Measurements from ENCODE around the gene SMCHD1. TPM values are rescaled to one million over a fixed set of nuclear protein-coding genes. Genes with fewer than 3 reads are reported as not detected.
"Not testable (repeated sequence)": the region's sequence is repeated elsewhere in the genome, so short reads cannot be mapped to it uniquely, and the experiment has no call there.

Gene SMCHD1
- total and polyA plus RNA-seq, 2 donors = 20.7 to 349 TPM

- no peak for DNase-seq (ENCODE audit: extremely low spot score)
- Histone ChIP-seq H3K36me3 (ENCODE audit: insufficient read depth) (no peaks in the 10 kb centered on the region), H3K4me3 (ENCODE audit: low read depth, low read length) (no peak overlapping the region), H3K27ac (ENCODE audit: low read depth) (no peak overlapping the region), H3K4me1 (ENCODE audit: insufficient read depth) (no peaks in the 10 kb centered on the region)
- WGBS = 95% methylated on average over 1 of the region's 1 CpG
Measured at GRCh38 chr18:2644535-2644934, 11.0 kb upstream of the SMCHD1 start.

- Histone ChIP-seq H3K4me1 (ENCODE audit: insufficient read depth) (no peaks in the 10 kb centered on the region), H3K4me3 (ENCODE audit: low read depth, low read length) (no peak overlapping the region), H3K27ac (ENCODE audit: low read depth) (no peak overlapping the region), H3K36me3 (ENCODE audit: insufficient read depth) (no peaks in the 10 kb centered on the region)
- WGBS = 78% methylated on average over 1 of the region's 1 CpG
- DNase-seq (ENCODE audit: extremely low spot score) = no peak
Measured at GRCh38 chr18:2651981-2652380, 3.5 kb upstream of the SMCHD1 start.

GRCh38 chr18:2653467-2653866 lies 2.1 kb upstream of the SMCHD1 start:
- no peak overlapping the region for H3K4me3 ChIP-seq (ENCODE audit: low read depth, low read length)
- H3K36me3 ChIP-seq (ENCODE audit: insufficient read depth) = no peaks in the 10 kb centered on the region
- H3K4me1 ChIP-seq (ENCODE audit: insufficient read depth) = no peaks in the 10 kb centered on the region
- no peak for DNase-seq (ENCODE audit: extremely low spot score)
- 78% methylated on average over 4 of the region's 4 CpGs for WGBS
- H3K27ac ChIP-seq (ENCODE audit: low read depth) = no peak overlapping the region

GRCh38 chr18:2654169-2654927 lies 1.2 kb upstream of the SMCHD1 start:
- no peaks in the 10 kb centered on the region for H3K36me3 ChIP-seq (ENCODE audit: insufficient read depth)
- no peaks in the 10 kb centered on the region for H3K4me1 ChIP-seq (ENCODE audit: insufficient read depth)
- H3K4me3 ChIP-seq (ENCODE audit: low read depth, low read length) = peak overlapping the region; percentile 97
- DNase-seq (ENCODE audit: extremely low spot score) = peak; percentile 13
- 46% methylated on average over 13 of the region's 13 CpGs for WGBS
- H3K27ac ChIP-seq (ENCODE audit: low read depth) = no peak overlapping the region

- no peaks in the 10 kb centered on the region for H3K36me3 ChIP-seq (ENCODE audit: insufficient read depth)
- peak overlapping the region; percentile 97 for H3K27ac ChIP-seq (ENCODE audit: low read depth)
- no peak for DNase-seq (ENCODE audit: extremely low spot score)
- H3K4me1 ChIP-seq (ENCODE audit: insufficient read depth) = no peaks in the 10 kb centered on the region
- peak overlapping the region; percentile 97 for H3K4me3 ChIP-seq (ENCODE audit: low read depth, low read length)
- under 1% methylated on average over 22 of the region's 22 CpGs for WGBS
Measured at GRCh38 chr18:2654928-2655177, 673 bp upstream of the SMCHD1 start.

GRCh38 chr18:2655954-2656236 lies 369 bp downstream of the SMCHD1 start:
- H3K27ac ChIP-seq (ENCODE audit: low read depth) = peak overlapping the region; percentile 96
- H3K4me3 ChIP-seq (ENCODE audit: low read depth, low read length) = peak overlapping the region; percentile 97
- H3K36me3 ChIP-seq (ENCODE audit: insufficient read depth) = no peaks in the 10 kb centered on the region
- no peaks in the 10 kb centered on the region for H3K4me1 ChIP-seq (ENCODE audit: insufficient read depth)
- DNase-seq (ENCODE audit: extremely low spot score) = no peak
- WGBS = under 1% methylated on average over 37 of the region's 37 CpGs

- Histone ChIP-seq H3K4me3 (ENCODE audit: low read depth, low read length) (peak overlapping the region; percentile 97), H3K36me3 (ENCODE audit: insufficient read depth) (no peaks in the 10 kb centered on the region), H3K27ac (ENCODE audit: low read depth) (peak overlapping the region; percentile 96), H3K4me1 (ENCODE audit: insufficient read depth) (no peaks in the 10 kb centered on the region)
- WGBS = under 1% methylated on average over 49 of the region's 49 CpGs
- no peak for DNase-seq (ENCODE audit: extremely low spot score)
Measured at GRCh38 chr18:2656237-2656980, 883 bp downstream of the SMCHD1 start.

- H3K36me3 ChIP-seq (ENCODE audit: insufficient read depth) = no peaks in the 10 kb centered on the region
- 3% methylated on average over 12 of the region's 12 CpGs for WGBS
- no peak for DNase-seq (ENCODE audit: extremely low spot score)
- H3K4me1 ChIP-seq (ENCODE audit: insufficient read depth) = no peaks in the 10 kb centered on the region
- H3K4me3 ChIP-seq (ENCODE audit: low read depth, low read length) = peak overlapping the region; percentile 97
- peak overlapping the region; percentile 54 for H3K27ac ChIP-seq (ENCODE audit: low read depth)
Measured at GRCh38 chr18:2656981-2657512, 1.5 kb downstream of the SMCHD1 start.

GRCh38 chr18:2657788-2658458 lies 2.4 kb downstream of the SMCHD1 start:
- Histone ChIP-seq H3K36me3 (ENCODE audit: insufficient read depth) (no peaks in the 10 kb centered on the region), H3K4me3 (ENCODE audit: low read depth, low read length) (peak overlapping the region; percentile 35), H3K27ac (ENCODE audit: low read depth) (peak overlapping the region; percentile 59), H3K4me1 (ENCODE audit: insufficient read depth) (no peaks in the 10 kb centered on the region)
- peak; percentile 42 for DNase-seq (ENCODE audit: extremely low spot score)
- 30% methylated on average over 12 of the region's 12 CpGs for WGBS

- not testable (repeated sequence) for H3K4me3 ChIP-seq (ENCODE audit: low read depth, low read length); H3K4me1 ChIP-seq (ENCODE audit: insufficient read depth); H3K36me3 ChIP-seq (ENCODE audit: insufficient read depth); DNase-seq (ENCODE audit: extremely low spot score); H3K27ac ChIP-seq (ENCODE audit: low read depth)
- 96% methylated on average over 3 of the region's 3 CpGs for WGBS
Measured at GRCh38 chr18:2660849-2661248, 5.3 kb downstream of the SMCHD1 start.

- H3K4me1 ChIP-seq (ENCODE audit: insufficient read depth); DNase-seq (ENCODE audit: extremely low spot score); H3K4me3 ChIP-seq (ENCODE audit: low read depth, low read length); H3K36me3 ChIP-seq (ENCODE audit: insufficient read depth); H3K27ac ChIP-seq (ENCODE audit: low read depth): not testable (repeated sequence)
- WGBS = 87% methylated on average over 7 of the region's 7 CpGs
Measured at GRCh38 chr18:2662288-2662687, 6.8 kb downstream of the SMCHD1 start.

- peaks cover under 1% of the 10 kb centered on the region for H3K36me3 ChIP-seq (ENCODE audit: insufficient read depth)
- 85% methylated on average over 5 of the region's 5 CpGs for WGBS
- no peak overlapping the region for H3K4me3 ChIP-seq (ENCODE audit: low read depth, low read length)
- H3K27ac ChIP-seq (ENCODE audit: low read depth) = no peak overlapping the region
- H3K4me1 ChIP-seq (ENCODE audit: insufficient read depth) = peaks cover 2% of the 10 kb centered on the region
- DNase-seq (ENCODE audit: extremely low spot score) = no peak
Measured at GRCh38 chr18:2662990-2663389, 7.5 kb downstream of the SMCHD1 start.

- Histone ChIP-seq H3K4me3 (ENCODE audit: low read depth, low read length) (no peak overlapping the region), H3K36me3 (ENCODE audit: insufficient read depth) (peaks cover 11% of the 10 kb centered on the region), H3K27ac (ENCODE audit: low read depth) (no peak overlapping the region), H3K4me1 (ENCODE audit: insufficient read depth) (no peaks in the 10 kb centered on the region)
- WGBS = 97% methylated on average over 5 of the region's 5 CpGs
- DNase-seq (ENCODE audit: extremely low spot score) = no peak
Measured at GRCh38 chr18:2672410-2672809, 16.9 kb downstream of the SMCHD1 start.

GRCh38 chr18:2672872-2673271 lies 17.3 kb downstream of the SMCHD1 start:
- Histone ChIP-seq H3K4me3 (ENCODE audit: low read depth, low read length) (no peak overlapping the region), H3K4me1 (ENCODE audit: insufficient read depth) (no peaks in the 10 kb centered on the region), H3K36me3 (ENCODE audit: insufficient read depth) (peaks cover 13% of the 10 kb centered on the region), H3K27ac (ENCODE audit: low read depth) (no peak overlapping the region)
- 80% methylated on average over 1 of the region's 1 CpG for WGBS
- no peak for DNase-seq (ENCODE audit: extremely low spot score)
